K562 (cell line): ENCODE results near the gene MED13L. TPM values are rescaled to one million over a fixed set of nuclear protein-coding genes. Genes with fewer than 3 reads are reported as not detected.

ENCODE experiments used
- CBX1 ChIP-seq: sonication (generic); IDR thresholded peaks from 2 replicates; pipeline ENCODE4 v1.6.1; 2016; ENCODE audit warnings: antibody characterized with exemption, low read depth, mild to moderate bottlenecking
- CTBP1 ChIP-seq: fragments of 450-650 bp; IDR thresholded peaks from 2 replicates; pipeline ENCODE4 v1.6.1; 2016; ENCODE audit warnings: borderline replicate concordance
- DEAF1 ChIP-seq: fragments of 450-650 bp; formaldehyde crosslinking; IDR thresholded peaks from 2 replicates; pipeline ENCODE4 v1.4.0; 2020; ENCODE audit warnings: mild to moderate bottlenecking, moderate library complexity
- E2F6 ChIP-seq, 2 experiments: IDR thresholded peaks; 2 replicates each; pipeline ENCODE4 v1.6.1; 2011; ENCODE audit warnings: borderline replicate concordance in 1 of 2, control low read depth in 1 of 2, low read depth in 1 of 2, low read length in 1 of 2, mild to moderate bottlenecking in 1 of 2, mixed read lengths in 1 of 2, moderate library complexity in 1 of 2; ENCODE audit not compliant: insufficient read depth in 1 of 2, insufficient read length in 1 of 2, poor library complexity in 1 of 2, severe bottlenecking in 1 of 2; ENCODE audit errors: extremely low read depth in 1 of 2
- IRF2 ChIP-seq: sonication (generic); formaldehyde crosslinking; IDR thresholded peaks from 2 replicates; pipeline ENCODE4 v1.8.1; 2022; ENCODE audit warnings: mild to moderate bottlenecking, missing genetic modification reagents
- JUNB ChIP-seq: fragments of 450-650 bp; formaldehyde crosslinking; conservative IDR thresholded peaks from 2 replicates; pipeline ENCODE4 v1.4.0; 2020; ENCODE audit warnings: mild to moderate bottlenecking
- NONO ChIP-seq, 2 experiments: fragments of 200-400 bp in 1 of 2; fragments of 450-650 bp in 1 of 2; formaldehyde crosslinking in 1 of 2; IDR thresholded peaks; 2 replicates each; pipeline ENCODE4 v1.6.1; 2017; ENCODE audit warnings: low read depth in 2 of 2, mild to moderate bottlenecking in 2 of 2, moderate library complexity in 2 of 2, low read length in 1 of 2
- RB1 ChIP-seq: fragments of 450-650 bp; IDR thresholded peaks from 2 replicates; pipeline ENCODE4 v1.6.1; 2017; ENCODE audit warnings: low read depth, mild to moderate bottlenecking
- SNRNP70 ChIP-seq: fragments of 200-400 bp; formaldehyde crosslinking; optimal IDR thresholded peaks from 2 replicates; pipeline ENCODE3; 2017; ENCODE audit warnings: low read depth, low read length
- STAG1 ChIP-seq: sonication (generic); formaldehyde crosslinking; IDR thresholded peaks from 2 replicates; pipeline ENCODE4 v1.5.0; 2020; ENCODE audit warnings: missing genetic modification reagents, borderline replicate concordance
- TEAD4 ChIP-seq, 2 experiments: sonication (generic) in 1 of 2; formaldehyde crosslinking in 1 of 2; IDR thresholded peaks; 2 replicates each; pipeline versions ENCODE4 v1.6.1 to v1.8.0; 2012 to 2022; ENCODE audit warnings: borderline replicate concordance in 1 of 2, inconsistent platforms in 1 of 2, low read length in 1 of 2, mild to moderate bottlenecking in 1 of 2, missing genetic modification reagents in 1 of 2
- U2AF2 ChIP-seq: fragments of 200-400 bp; formaldehyde crosslinking; optimal IDR thresholded peaks from 2 replicates; pipeline ENCODE3; 2017; ENCODE audit warnings: low read depth, mild to moderate bottlenecking, low read length
- YY1 ChIP-seq, 3 experiments: IDR thresholded peaks; 2 replicates each; pipeline ENCODE4 v1.6.1; 2011; ENCODE audit warnings: low read length in 2 of 3, mild to moderate bottlenecking in 2 of 3, moderate library complexity in 2 of 3, borderline replicate concordance in 1 of 3, control low read depth in 1 of 3, low read depth in 1 of 3; ENCODE audit not compliant: insufficient read depth in 3 of 3, insufficient replicate concordance in 2 of 3, control insufficient read depth in 1 of 3, insufficient read length in 1 of 3; ENCODE audit errors: extremely low read depth in 1 of 3
- ZNF174 ChIP-seq: fragments of 250-450 bp; sonication (Bioruptor Pico); IDR thresholded peaks from 2 replicates; pipeline ENCODE4 v1.4.0; 2020; ENCODE audit warnings: mild to moderate bottlenecking
- ZNF23 ChIP-seq: fragments of 250-450 bp; sonication (Bioruptor Pico); IDR thresholded peaks from 2 replicates; pipeline ENCODE4 v1.4.0; 2020; ENCODE audit warnings: mild to moderate bottlenecking
- polyA plus RNA-seq, 8 experiments: library from polyadenylated mRNA; depleted of rRNA in 4 of 8; stranded (reverse) in 5 of 8; unstranded in 3 of 8; fragments of >200 nt; fragmentation: Nextera tagmentation in 2 of 8; fragmentation: Illumina TruSeq in 1 of 8; extraction: Ambion mirVana in 2 of 8; extraction: Trizol in 1 of 8; gene quantifications; 2 replicates each; pipeline versions ENCODE4 v1.2.1 to v1.2.3, GENCODE V29; 2011 to 2014; ENCODE audit warnings: inconsistent platforms in 1 of 8, missing spikeins in 1 of 8
- total RNA-seq, 7 experiments: library from RNA; depleted of rRNA in 6 of 7; stranded (reverse); fragments of >200 nt in 6 of 7; fragmentation: Illumina TruSeq in 2 of 7; extraction: Trizol in 2 of 7; gene quantifications; 2 replicates each; pipeline versions ENCODE4 v1.2.1 to v1.2.3, GENCODE V29; 2011 to 2021; ENCODE audit warnings: low replicate concordance in 1 of 7
- TF ChIP-seq, protein P1 (sequence below), 3 experiments: IDR thresholded peaks in 2 of 3; conservative IDR thresholded peaks in 1 of 3; 2 replicates each; pipeline ENCODE4 v1.5.1; 2011 to 2012; ENCODE audit warnings: low read length in 3 of 3, mild to moderate bottlenecking in 3 of 3, control low read depth in 2 of 3, improper control_type of control experiment in 1 of 3, inconsistent platforms in 1 of 3, low read depth in 1 of 3, mixed read lengths in 1 of 3, moderate library complexity in 1 of 3; ENCODE audit not compliant: insufficient read depth in 2 of 3
- TF ChIP-seq, protein P2 (sequence below): sonication (generic); formaldehyde crosslinking; IDR thresholded peaks from 2 replicates; pipeline ENCODE4 v1.8.1; 2022; ENCODE audit warnings: missing genetic modification reagents
- TF ChIP-seq, protein P3 (sequence below): fragments of 250-450 bp; sonication (Bioruptor Pico); IDR thresholded peaks from 2 replicates; pipeline ENCODE4 v1.8.0; 2021; ENCODE audit warnings: mild to moderate bottlenecking, moderate library complexity

The MED13L gene
- total and polyA plus RNA-seq, 9 of the 15 experiments (the other 6 are each of a cell fraction or from before 2014, with no cell fraction given) = 13.4 to 90.3 (median 36.9) TPM

DNA sequence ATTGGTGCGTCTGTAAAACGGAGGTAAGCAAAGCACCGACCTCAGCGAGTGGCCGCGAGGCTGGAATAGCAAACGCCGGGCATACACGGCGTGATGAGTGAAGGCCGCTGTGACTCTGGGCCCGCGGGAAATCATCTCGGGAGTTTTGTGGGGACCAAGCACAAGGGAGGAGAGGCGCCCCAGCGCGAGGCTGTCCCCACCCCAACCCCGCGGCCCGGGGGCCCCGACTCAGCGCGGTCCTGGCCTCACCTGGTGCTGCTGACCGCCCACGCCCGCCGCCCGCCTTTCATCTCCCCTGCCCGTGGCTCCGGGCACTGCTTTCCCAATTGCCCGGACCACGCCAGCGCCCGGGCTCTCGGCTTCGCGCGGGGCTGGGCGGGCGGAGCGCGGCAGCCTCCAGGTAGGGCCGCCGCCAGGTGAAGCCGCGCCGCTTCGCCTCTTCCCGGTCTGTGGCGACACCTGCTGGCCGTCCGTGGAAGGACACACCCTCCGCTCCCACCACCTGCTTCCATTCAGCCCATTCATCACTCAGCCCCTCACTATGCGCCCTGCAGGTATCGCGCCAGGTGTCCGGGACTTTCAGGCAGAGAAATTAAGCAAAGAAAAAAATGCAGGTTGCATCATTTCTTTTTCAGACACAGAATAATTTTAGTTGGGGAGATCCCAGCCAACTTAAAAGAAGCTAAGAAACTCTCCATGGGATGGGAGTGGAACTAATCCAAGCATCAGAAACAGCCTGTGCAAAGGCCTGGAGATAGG, 360.4 kb downstream of the MED13L start (continued):
- TF ChIP-seq, protein P1, sequence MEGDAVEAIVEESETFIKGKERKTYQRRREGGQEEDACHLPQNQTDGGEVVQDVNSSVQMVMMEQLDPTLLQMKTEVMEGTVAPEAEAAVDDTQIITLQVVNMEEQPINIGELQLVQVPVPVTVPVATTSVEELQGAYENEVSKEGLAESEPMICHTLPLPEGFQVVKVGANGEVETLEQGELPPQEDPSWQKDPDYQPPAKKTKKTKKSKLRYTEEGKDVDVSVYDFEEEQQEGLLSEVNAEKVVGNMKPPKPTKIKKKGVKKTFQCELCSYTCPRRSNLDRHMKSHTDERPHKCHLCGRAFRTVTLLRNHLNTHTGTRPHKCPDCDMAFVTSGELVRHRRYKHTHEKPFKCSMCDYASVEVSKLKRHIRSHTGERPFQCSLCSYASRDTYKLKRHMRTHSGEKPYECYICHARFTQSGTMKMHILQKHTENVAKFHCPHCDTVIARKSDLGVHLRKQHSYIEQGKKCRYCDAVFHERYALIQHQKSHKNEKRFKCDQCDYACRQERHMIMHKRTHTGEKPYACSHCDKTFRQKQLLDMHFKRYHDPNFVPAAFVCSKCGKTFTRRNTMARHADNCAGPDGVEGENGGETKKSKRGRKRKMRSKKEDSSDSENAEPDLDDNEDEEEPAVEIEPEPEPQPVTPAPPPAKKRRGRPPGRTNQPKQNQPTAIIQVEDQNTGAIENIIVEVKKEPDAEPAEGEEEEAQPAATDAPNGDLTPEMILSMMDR (IDR thresholded peaks at IDR 0.05 in 2 of 3, conservative IDR thresholded peaks at IDR 0.05 in 1 of 3; ENCODE audit: insufficient read depth in 2 of 3, low read depth in 1 of 3, low read length in 3 of 3) = peak; percentile 84 to 89 (median 85)
- TF ChIP-seq E2F6 (IDR thresholded peaks at IDR 0.05; ENCODE audit: borderline replicate concordance in 1 of 2, extremely low read depth in 1 of 2, insufficient read depth in 1 of 2, insufficient read length in 1 of 2, low read depth in 1 of 2, low read length in 1 of 2, poor library complexity in 1 of 2, severe bottlenecking in 1 of 2) = peak in 1 of 2 experiments; percentile 19
- TF ChIP-seq CTBP1 = peak; percentile 32; the same call in 1 of the 2 replicates
- no peak for TF ChIP-seq U2AF2
- TF ChIP-seq STAG1 (CRISPR knock-in tag) = peak; percentile 83; the same call in 1 of the 2 replicates
- no peak for TF ChIP-seq IRF2
- TF ChIP-seq SNRNP70 = no peak
- TF ChIP-seq TEAD4 (IDR thresholded peaks at IDR 0.05; ENCODE audit: low read length) = no peak
- TF ChIP-seq TEAD4 (CRISPR knock-in tag; IDR thresholded peaks at IDR 0.05; ENCODE audit: borderline replicate concordance) = no peak
- no peak for TF ChIP-seq ZNF174
- no peak for TF ChIP-seq CBX1
- TF ChIP-seq, protein P2, sequence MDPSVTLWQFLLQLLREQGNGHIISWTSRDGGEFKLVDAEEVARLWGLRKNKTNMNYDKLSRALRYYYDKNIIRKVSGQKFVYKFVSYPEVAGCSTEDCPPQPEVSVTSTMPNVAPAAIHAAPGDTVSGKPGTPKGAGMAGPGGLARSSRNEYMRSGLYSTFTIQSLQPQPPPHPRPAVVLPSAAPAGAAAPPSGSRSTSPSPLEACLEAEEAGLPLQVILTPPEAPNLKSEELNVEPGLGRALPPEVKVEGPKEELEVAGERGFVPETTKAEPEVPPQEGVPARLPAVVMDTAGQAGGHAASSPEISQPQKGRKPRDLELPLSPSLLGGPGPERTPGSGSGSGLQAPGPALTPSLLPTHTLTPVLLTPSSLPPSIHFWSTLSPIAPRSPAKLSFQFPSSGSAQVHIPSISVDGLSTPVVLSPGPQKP (CRISPR knock-in tag) = no peak
- TF ChIP-seq RB1 = peak; percentile 73; the same call in 1 of the 2 replicates
- no peak for TF ChIP-seq JUNB (CRISPR knock-in tag)
- no peak for TF ChIP-seq NONO (IDR thresholded peaks at IDR 0.05; ENCODE audit: low read depth in 2 of 2, low read length in 1 of 2)
- TF ChIP-seq, protein P3, sequence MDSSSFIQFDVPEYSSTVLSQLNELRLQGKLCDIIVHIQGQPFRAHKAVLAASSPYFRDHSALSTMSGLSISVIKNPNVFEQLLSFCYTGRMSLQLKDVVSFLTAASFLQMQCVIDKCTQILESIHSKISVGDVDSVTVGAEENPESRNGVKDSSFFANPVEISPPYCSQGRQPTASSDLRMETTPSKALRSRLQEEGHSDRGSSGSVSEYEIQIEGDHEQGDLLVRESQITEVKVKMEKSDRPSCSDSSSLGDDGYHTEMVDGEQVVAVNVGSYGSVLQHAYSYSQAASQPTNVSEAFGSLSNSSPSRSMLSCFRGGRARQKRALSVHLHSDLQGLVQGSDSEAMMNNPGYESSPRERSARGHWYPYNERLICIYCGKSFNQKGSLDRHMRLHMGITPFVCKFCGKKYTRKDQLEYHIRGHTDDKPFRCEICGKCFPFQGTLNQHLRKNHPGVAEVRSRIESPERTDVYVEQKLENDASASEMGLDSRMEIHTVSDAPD = no peak
- no peak for TF ChIP-seq ZNF23 (CRISPR knock-in tag)
- TF ChIP-seq YY1 (IDR thresholded peaks at IDR 0.05; ENCODE audit: borderline replicate concordance in 1 of 3, control insufficient read depth in 1 of 3, extremely low read depth in 1 of 3, insufficient read depth in 3 of 3, insufficient read length in 1 of 3, insufficient replicate concordance in 2 of 3, low read depth in 1 of 3, low read length in 2 of 3) = peak in 1 of 3 experiments; percentile 21
- TF ChIP-seq DEAF1 = peak; percentile 72
